GM12878 (cell line): ENCODE measurements around the gene IDI2. TPM values are rescaled to one million over a fixed set of nuclear protein-coding genes. Genes with fewer than 3 reads are reported as not detected.

Source experiments
- ATAC-seq: fragments of 200-7000 bp; cut with Tn5 transposase; 3 replicates; pipeline ENCODE4 v1.9.1; 2020; ENCODE audit warnings: mild to moderate bottlenecking, moderate library complexity
- BruUV-seq: library from RNA; stranded (reverse); fragments of 400-500 nt; replicated peaks from 2 replicates; lab custom pipeline; 2021; lab: Mats Ljungman, UMichigan
- CTCF ChIA-PET: fragments of 300-600 bp; sonication (Branson Sonifier 250); formaldehyde crosslinking; extraction: SDS; loops from one replicate; lab custom pipeline; 2021; ENCODE audit warnings: inconsistent platforms; lab: Yijun Ruan, JAX
- POLR2A ChIA-PET: fragments of 350-600 bp; formaldehyde crosslinking; extraction: SDS; loops from one replicate; lab custom pipeline; 2021; ENCODE audit warnings: inconsistent platforms; lab: Charles Lee
- RAD21 ChIA-PET: fragments of 300-600 bp; sonication (Branson Sonifier 250); formaldehyde crosslinking; loops from one replicate; lab custom pipeline; 2023; ENCODE audit warnings: antibody characterized with exemption; ENCODE audit not compliant: unreplicated experiment; lab: Charles Lee
- SMC1A ChIA-PET: fragments of 300-600 bp; sonication (Branson Sonifier 250); formaldehyde crosslinking; loops from one replicate; lab custom pipeline; 2023; ENCODE audit not compliant: unreplicated experiment, uncharacterized antibody; lab: Charles Lee
- DNase-seq: peaks from one replicate; pipeline ENCODE4 v3.0.0-alpha.2; 2011; ENCODE audit warnings: low read depth, low spot score
- FAIRE-seq: peaks from 3 replicates; lab custom pipeline; 2011; peaks lifted over from hg19 to GRCh38; lab: Jason Lieb, UNC
- H2AFZ ChIP-seq: 2 replicates; pipeline ENCODE4 v1.6.0; 2011; ENCODE audit warnings: low read depth, low read length, control low read depth; ENCODE audit not compliant: control insufficient read depth
- H3K27ac ChIP-seq: 2 replicates; pipeline ENCODE4 v1.5.1; 2011; ENCODE audit warnings: control low read depth; ENCODE audit not compliant: control insufficient read depth, insufficient read depth
- H3K27me3 ChIP-seq, 2 experiments: replicated peaks in 1 of 2; 2 replicates each; pipeline versions ENCODE4 v1.6.0 to v1.6.1; 2011; ENCODE audit warnings: low read length in 1 of 2; ENCODE audit not compliant: control insufficient read depth in 2 of 2, insufficient read depth in 2 of 2
- H3K36me3 ChIP-seq, 2 experiments: 2 replicates each; pipeline ENCODE4 v1.5.1; 2011; ENCODE audit warnings: low read length in 1 of 2; ENCODE audit not compliant: control insufficient read depth in 2 of 2, insufficient read depth in 2 of 2
- H3K4me1 ChIP-seq: 2 replicates; pipeline ENCODE4 v1.6.1; 2011; ENCODE audit warnings: mild to moderate bottlenecking, low read length, moderate library complexity, mixed read lengths; ENCODE audit not compliant: control insufficient read depth, insufficient read depth
- H3K4me2 ChIP-seq: 2 replicates; pipeline ENCODE4 v1.6.0; 2011; ENCODE audit warnings: control low read depth; ENCODE audit not compliant: control insufficient read depth, insufficient read depth
- H3K4me3 ChIP-seq: fragments of 200-600 bp; sonication (generic); 2 replicates; pipeline ENCODE4 v1.5.1; 2016
- H3K79me2 ChIP-seq: 2 replicates; pipeline ENCODE4 v1.6.0; 2011; ENCODE audit warnings: low read length; ENCODE audit not compliant: control insufficient read depth, insufficient read depth
- H3K9ac ChIP-seq: 2 replicates; pipeline ENCODE4 v1.8.0; 2011; ENCODE audit warnings: low read length, control low read depth, mixed read lengths; ENCODE audit not compliant: control insufficient read depth, insufficient read depth
- H3K9me3 ChIP-seq: replicated peaks from 3 replicates; pipeline ENCODE4 v1.5.1; 2011; ENCODE audit warnings: mild to moderate bottlenecking, low read length; ENCODE audit not compliant: control insufficient read depth, insufficient read depth
- H4K20me1 ChIP-seq: 2 replicates; pipeline ENCODE4 v1.6.0; 2011; ENCODE audit not compliant: control insufficient read depth, insufficient read depth
- CREB1 ChIP-seq: IDR thresholded peaks from 2 replicates; pipeline ENCODE4 v1.6.1; 2012; ENCODE audit warnings: low read depth, mild to moderate bottlenecking, inconsistent platforms
- EP300 ChIP-seq, 2 experiments: fragments of 150-350 bp in 1 of 2; IDR thresholded peaks; 2 replicates each; pipeline ENCODE4 v1.6.1; 2011 to 2012; ENCODE audit warnings: low read depth in 2 of 2, low read length in 2 of 2, borderline replicate concordance in 1 of 2, improper control_type of control experiment in 1 of 2, inconsistent platforms in 1 of 2; ENCODE audit not compliant: control insufficient read depth in 1 of 2
- IRF5 ChIP-seq: fragments of 450-650 bp; IDR thresholded peaks from 2 replicates; pipeline ENCODE4 v1.6.1; 2017; ENCODE audit warnings: borderline replicate concordance
- MXI1 ChIP-seq: fragments of 150-350 bp; IDR thresholded peaks from 2 replicates; pipeline ENCODE4 v1.6.1; 2011; ENCODE audit warnings: low read depth, mild to moderate bottlenecking, inconsistent platforms, low read length, improper control_type of control experiment
- NFIC ChIP-seq: IDR thresholded peaks from 2 replicates; pipeline ENCODE4 v1.6.1; 2012; ENCODE audit warnings: low read depth, mild to moderate bottlenecking, inconsistent platforms, low read length, moderate library complexity
- NR2C1 ChIP-seq: fragments of 450-650 bp; IDR thresholded peaks from 2 replicates; pipeline ENCODE4 v1.6.1; 2017; ENCODE audit warnings: antibody characterized with exemption, mild to moderate bottlenecking, moderate library complexity
- SMAD1 ChIP-seq: fragments of 450-650 bp; IDR thresholded peaks from 2 replicates; pipeline ENCODE4 v1.6.1; 2018; ENCODE audit warnings: mild to moderate bottlenecking, low read depth; ENCODE audit not compliant: partially characterized antibody
- TCF7 ChIP-seq: IDR thresholded peaks from 2 replicates; pipeline ENCODE4 v1.6.1; 2014; ENCODE audit warnings: antibody characterized with exemption, borderline replicate concordance
- ZNF274 ChIP-seq: IDR thresholded peaks from one replicate; pipeline ENCODE4 v1.8.0; 2011; ENCODE audit not compliant: insufficient read length, insufficient read depth
- ZNF687 ChIP-seq: fragments of 450-650 bp; IDR thresholded peaks from 2 replicates; pipeline ENCODE4 v1.6.1; 2017; ENCODE audit warnings: mild to moderate bottlenecking, moderate library complexity
- WGBS: methylation state at CpG from one replicate; pipeline ENCODE4 v1.1.6; 2016; ENCODE audit warnings: low lambda C conversion rate; ENCODE audit not compliant: insufficient replicate concordance, insufficient coverage; ENCODE audit errors: missing lambda C conversion rate; 5-methylcytosine and 5-hydroxymethylcytosine counted together
- in situ Hi-C: fragments of 300-500 bp; cut with MboI; formaldehyde crosslinking; loops from 9 replicates; pipeline ENCODE4 v1.14.3; 2018; ENCODE audit warnings: mixed read lengths
- intact Hi-C: fragments of 100-400 bp; cut with micrococcal nuclease; formaldehyde crosslinking; loops from one replicate; pipeline ENCODE4 v1.14.2; 2022; ENCODE audit not compliant: unreplicated experiment
- polyA plus RNA-seq, 11 experiments: library from polyadenylated mRNA; depleted of rRNA in 4 of 11; unstranded in 6 of 11; stranded (reverse) in 5 of 11; fragments of >200 nt; fragmentation: Nextera tagmentation in 4 of 11; fragmentation: Illumina TruSeq in 1 of 11; extraction: Ambion mirVana in 4 of 11; extraction: Trizol in 1 of 11; gene quantifications; 1 replicate in 1 of 11; 2 replicates in 10 of 11; pipeline versions ENCODE4 v1.2.1 to v1.2.3, GENCODE V29; 2011 to 2016; ENCODE audit warnings: inconsistent platforms in 2 of 11, missing spikeins in 2 of 11, low read depth in 1 of 11
- total RNA-seq, 4 experiments: library from RNA; depleted of rRNA in 3 of 4; stranded (reverse); fragments of >200 nt in 3 of 4; fragmentation: Illumina TruSeq in 1 of 4; extraction: Trizol in 1 of 4; gene quantifications; 2 replicates each; pipeline versions ENCODE4 v1.2.1 to v1.2.3, GENCODE V29; 2013 to 2021

Gene IDI2
- total and polyA plus RNA-seq, 10 of the 15 experiments (the other 5 are each of a cell fraction or from before 2014, with no cell fraction given) = 0.06 TPM; not detected in 9

GRCh38 chr10:1029838-1030237 is 4.2 kb upstream of the IDI2 start:
- Histone ChIP-seq H3K79me2 (no peaks in the 10 kb centered on the region), H4K20me1 (no peaks in the 10 kb centered on the region), H3K36me3 (no peaks in the 10 kb centered on the region), H3K27me3 (no peaks in the 10 kb centered on the region), H3K27ac (no peak overlapping the region), H3K4me2 (no peak overlapping the region), H3K4me3 (no peak overlapping the region), H3K4me1 (no peaks in the 10 kb centered on the region), H3K9ac (no peak overlapping the region), H3K9me3 (no peaks in the 10 kb centered on the region), H2AFZ (no peak overlapping the region)
- TF ChIP-seq TCF7 = no peak
- TF ChIP-seq SMAD1 = no peak
- no peak for TF ChIP-seq EP300 (IDR thresholded peaks at IDR 0.05; ENCODE audit: borderline replicate concordance in 1 of 2, control insufficient read depth in 1 of 2, low read depth in 2 of 2, low read length in 2 of 2)
- TF ChIP-seq NFIC = no peak
- no peak for TF ChIP-seq ZNF274
- no peak for TF ChIP-seq NR2C1
- TF ChIP-seq MXI1 = no peak
- no peak for TF ChIP-seq CREB1
- RAD21 ChIA-PET = no interaction called here
- ATAC-seq (no peak), DNase-seq (no peak), FAIRE-seq (no peak)
- POLR2A ChIA-PET = no interaction called here
- no TSS peak for BruUV-seq
- CTCF ChIA-PET = interaction anchor here (0.7 kb wide), 1 partner anchor 26 kb away, joined by 3 read pairs; no protein-coding TSS in a partner anchor
- 98% methylated on average over 7 of the region's 7 CpGs for WGBS
- intact Hi-C loops = no loop called here
- SMC1A ChIA-PET = interaction anchor here (0.7 to 1.0 kb wide), 3 partner anchors 8 to 95 kb away, joined by 3 read pairs; no protein-coding TSS in a partner anchor
- in situ Hi-C loops = no loop called here

GRCh38 chr10:1026578-1026977 is 919 bp upstream of the IDI2 start:
- H2AFZ ChIP-seq = no peak overlapping the region
- ChIA-PET RAD21 (no interaction called here), POLR2A (no interaction called here), CTCF (no interaction called here), SMC1A (interaction anchor here (2.0 kb wide), 1 partner anchor 13 kb away, joined by 5 read pairs; no protein-coding TSS in a partner anchor)
- H3K4me3 ChIP-seq = no peak overlapping the region
- H3K4me2 ChIP-seq = no peak overlapping the region
- 96% methylated on average over 6 of the region's 6 CpGs for WGBS
- in situ Hi-C loops = no loop called here
- H4K20me1 ChIP-seq = no peaks in the 10 kb centered on the region
- FAIRE-seq (no peak), DNase-seq (no peak), ATAC-seq (no peak)
- no peaks in the 10 kb centered on the region for H3K79me2 ChIP-seq
- no peaks in the 10 kb centered on the region for H3K36me3 ChIP-seq
- BruUV-seq = no TSS peak
- intact Hi-C loops = no loop called here
- H3K9me3 ChIP-seq = no peaks in the 10 kb centered on the region
- H3K27ac ChIP-seq = no peak overlapping the region
- no peak overlapping the region for H3K9ac ChIP-seq
- no peaks in the 10 kb centered on the region for H3K4me1 ChIP-seq
- no peaks in the 10 kb centered on the region for H3K27me3 ChIP-seq
- TF ChIP-seq IRF5 (no peak), ZNF687 (no peak)
